HEK293T (cell line): ENCODE data around the gene SKIL.

ENCODE experiments used
- CTCF ChIA-PET: fragments of 350-600 bp; formaldehyde crosslinking; extraction: SDS; loops from one replicate; lab custom pipeline; 2021; ENCODE audit warnings: antibody characterized with exemption, inconsistent platforms; lab: Yijun Ruan, JAX
- POLR2A ChIA-PET: fragments of 350-600 bp; formaldehyde crosslinking; extraction: SDS; loops from one replicate; lab custom pipeline; 2020; ENCODE audit warnings: antibody characterized with exemption, inconsistent platforms; lab: Yijun Ruan, JAX
- DNase-seq: peaks from one replicate; pipeline ENCODE4 v3.0.0; 2012; ENCODE audit warnings: mixed read lengths; ENCODE audit errors: extremely low spot score
- ARNT ChIP-seq: fragments of 450-650 bp; IDR thresholded peaks from 2 replicates; pipeline ENCODE4 v1.6.1; 2017; ENCODE audit warnings: mild to moderate bottlenecking
- BHLHE40 ChIP-seq: fragments of 450-650 bp; IDR thresholded peaks from 2 replicates; pipeline ENCODE4 v1.6.1; 2016; ENCODE audit warnings: mild to moderate bottlenecking, moderate library complexity, borderline replicate concordance
- CTBP1 ChIP-seq: fragments of 450-650 bp; IDR thresholded peaks from 2 replicates; pipeline ENCODE4 v1.6.1; 2016; ENCODE audit warnings: borderline replicate concordance
- ELF4 ChIP-seq: fragments of 450-650 bp; IDR thresholded peaks from 2 replicates; pipeline ENCODE4 v1.6.1; 2017; ENCODE audit warnings: antibody characterized with exemption
- FOXA1 ChIP-seq: fragments of 450-650 bp; IDR thresholded peaks from 2 replicates; pipeline ENCODE4 v1.6.1; 2016; ENCODE audit warnings: mild to moderate bottlenecking
- FOXK2 ChIP-seq: fragments of 450-650 bp; IDR thresholded peaks from 2 replicates; pipeline ENCODE4 v1.6.1; 2016; ENCODE audit warnings: mild to moderate bottlenecking
- FOXM1 ChIP-seq: fragments of 450-650 bp; IDR thresholded peaks from 2 replicates; pipeline ENCODE4 v1.6.1; 2017; ENCODE audit warnings: mild to moderate bottlenecking, borderline replicate concordance
- HDGF ChIP-seq: fragments of 450-650 bp; IDR thresholded peaks from 2 replicates; pipeline ENCODE4 v1.6.1; 2017; ENCODE audit warnings: antibody characterized with exemption, borderline replicate concordance
- L3MBTL2 ChIP-seq: fragments of 450-650 bp; conservative IDR thresholded peaks from 2 replicates; pipeline ENCODE4 v1.6.1; 2016; ENCODE audit warnings: mild to moderate bottlenecking
- LEF1 ChIP-seq: fragments of 450-650 bp; IDR thresholded peaks from 2 replicates; pipeline ENCODE4 v1.6.1; 2017; ENCODE audit warnings: mild to moderate bottlenecking, borderline replicate concordance
- NFRKB ChIP-seq: fragments of 450-650 bp; IDR thresholded peaks from 2 replicates; pipeline ENCODE4 v1.6.1; 2016; ENCODE audit warnings: mild to moderate bottlenecking, moderate library complexity
- PKNOX1 ChIP-seq: fragments of 450-650 bp; IDR thresholded peaks from 2 replicates; pipeline ENCODE4 v1.6.1; 2016
- SP1 ChIP-seq: fragments of 450-650 bp; IDR thresholded peaks from 2 replicates; pipeline ENCODE4 v1.6.1; 2017
- SUZ12 ChIP-seq: fragments of 450-650 bp; IDR thresholded peaks from 2 replicates; pipeline ENCODE4 v1.6.1; 2016; ENCODE audit warnings: mild to moderate bottlenecking
- TARDBP ChIP-seq: fragments of 450-650 bp; IDR thresholded peaks from 2 replicates; pipeline ENCODE4 v1.6.1; 2016
- ZNF384 ChIP-seq: fragments of 450-650 bp; IDR thresholded peaks from 2 replicates; pipeline ENCODE4 v1.6.1; 2016

SKIL gene

GRCh38 chr3:170428095-170428494 lies 70.6 kb downstream of the SKIL start:
- no peak for TF ChIP-seq ARNT
- no peak for TF ChIP-seq TARDBP
- TF ChIP-seq CTBP1 = no peak
- TF ChIP-seq FOXK2 = no peak
- TF ChIP-seq L3MBTL2 = no peak
- CTCF ChIA-PET = interaction anchor here (0.7 kb wide), 2 partner anchors 23 to 314 kb away, joined by 3 to 5 read pairs; no protein-coding TSS in a partner anchor
- POLR2A ChIA-PET = no interaction called here
- no peak for DNase-seq

- TF ChIP-seq ZNF384 = no peak
- no peak for TF ChIP-seq PKNOX1
- no peak for TF ChIP-seq ARNT
- TF ChIP-seq SUZ12 = no peak
- no peak for TF ChIP-seq FOXM1
- no peak for TF ChIP-seq BHLHE40
- TF ChIP-seq L3MBTL2 = no peak
- TF ChIP-seq FOXA1 = no peak
- TF ChIP-seq SP1 = no peak
- TF ChIP-seq ELF4 = no peak
- POLR2A ChIA-PET = no interaction called here
- DNase-seq = no peak
- CTCF ChIA-PET = no interaction called here
These were observed 71.5 kb downstream of the SKIL start for GRCh38 chr3:170429050-170429449.

- POLR2A ChIA-PET = no interaction called here
- no peak for DNase-seq
- CTCF ChIA-PET = interaction anchor here (0.8 kb wide), 1 partner anchor 85 kb away, joined by 3 read pairs; no protein-coding TSS in a partner anchor
- TF ChIP-seq NFRKB (no peak), TARDBP (no peak), SUZ12 (no peak), LEF1 (no peak), PKNOX1 (no peak), ARNT (no peak), FOXA1 (no peak), L3MBTL2 (no peak), FOXK2 (no peak), FOXM1 (no peak), ZNF384 (no peak), HDGF (no peak), BHLHE40 (no peak)
These were observed 73.5 kb downstream of the SKIL start for GRCh38 chr3:170431054-170431453.

- no peak for DNase-seq
- ChIA-PET CTCF (no interaction called here), POLR2A (no interaction called here)
- no peak for TF ChIP-seq L3MBTL2
These were observed 74.9 kb downstream of the SKIL start for GRCh38 chr3:170432416-170432815.

GRCh38 chr3:170436697-170437096 lies 79.2 kb downstream of the SKIL start:
- TF ChIP-seq FOXM1 (no peak), LEF1 (no peak), NFRKB (no peak), PKNOX1 (no peak), ELF4 (no peak), ARNT (no peak), TARDBP (no peak), L3MBTL2 (no peak), FOXK2 (no peak), FOXA1 (no peak), BHLHE40 (no peak), CTBP1 (no peak), ZNF384 (no peak), SP1 (no peak), HDGF (no peak), SUZ12 (no peak)
- ChIA-PET POLR2A (no interaction called here), CTCF (no interaction called here)
- no peak for DNase-seq

GRCh38 chr3:170437176-170437575 lies 79.7 kb downstream of the SKIL start:
- no peak for DNase-seq
- POLR2A ChIA-PET = no interaction called here
- CTCF ChIA-PET = no interaction called here
- TF ChIP-seq LEF1 (no peak), SUZ12 (no peak), PKNOX1 (no peak), SP1 (no peak), NFRKB (no peak), HDGF (no peak), BHLHE40 (no peak), TARDBP (no peak), FOXK2 (no peak), ARNT (no peak)
